T47D (cell line): ENCODE measurements around the gene CAPN5.
A peak's percentile ranks its signal among the peaks of the same experiment; 100 is the strongest.
"Not testable (repeated sequence)": the region's sequence is repeated elsewhere in the genome, so short reads cannot be mapped to it uniquely, and the experiment has no call there.

ENCODE experiments used
- DNase-seq, 2 experiments: peaks; one replicate each; pipeline versions ENCODE4 v3.0.0 to v3.0.0-alpha.2; 2011 to 2012; ENCODE audit warnings: low read depth in 1 of 2, low spot score in 1 of 2
- JUND ChIP-seq: IDR thresholded peaks from 2 replicates; pipeline ENCODE4 v1.6.1; 2012; ENCODE audit warnings: low read depth
- in situ Hi-C: cut with HindIII; loops from 2 replicates; pipeline ENCODE4 v1.10.0; 2016; ENCODE audit warnings: low sequenced_read_pairs, low pct_unique_long_range_greater_than_20kb

The CAPN5 gene

DNA sequence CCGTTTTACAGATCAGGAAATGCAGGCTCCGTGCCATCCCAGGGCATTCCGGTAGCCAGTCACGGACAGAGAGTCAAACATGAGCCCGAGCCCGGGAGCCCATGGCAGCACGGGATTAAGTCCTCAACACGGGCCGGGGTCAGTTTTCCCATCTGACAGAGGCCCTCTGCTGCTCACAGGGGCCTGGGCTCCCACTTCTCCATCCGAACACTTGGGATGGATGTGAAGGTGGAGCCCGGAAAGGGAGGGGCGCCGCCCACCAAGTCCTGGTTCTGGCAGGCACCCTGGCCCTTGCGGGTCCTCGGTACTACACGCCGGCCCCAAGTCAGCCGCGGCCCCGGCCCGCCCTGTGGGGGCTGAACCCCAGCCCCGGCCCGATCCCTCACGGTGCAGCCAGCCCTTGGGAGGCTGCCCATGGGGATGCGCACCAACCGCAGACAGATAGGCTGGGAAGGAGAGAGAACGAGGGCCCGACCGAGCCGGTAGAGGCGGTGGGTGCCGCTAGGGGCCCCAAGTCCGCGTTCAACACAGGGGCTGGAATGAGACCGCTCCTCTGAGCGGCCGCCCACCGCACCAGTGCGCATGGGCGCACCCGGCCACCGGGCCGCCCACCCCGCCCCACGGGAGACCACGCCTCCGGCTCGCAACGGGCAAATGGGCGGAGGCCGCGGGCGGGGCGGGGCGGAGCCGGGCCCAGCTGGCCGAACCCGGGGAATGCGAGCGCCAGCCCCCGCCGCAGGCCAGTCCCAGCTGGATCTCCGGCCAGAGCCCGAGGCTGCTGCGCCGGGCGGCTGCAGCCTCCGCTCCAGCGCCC lies at the start of gene CAPN5:
Gene CAPN5, plus strand, starts transcription at position 743 of the 814 bp plus-strand sequence. CDS start 17,916 bp downstream, outside the sequence.
- no peak for TF ChIP-seq JUND
- in situ Hi-C loops: no loop called here
- peak; percentile 90 to 97 for DNase-seq

DNA sequence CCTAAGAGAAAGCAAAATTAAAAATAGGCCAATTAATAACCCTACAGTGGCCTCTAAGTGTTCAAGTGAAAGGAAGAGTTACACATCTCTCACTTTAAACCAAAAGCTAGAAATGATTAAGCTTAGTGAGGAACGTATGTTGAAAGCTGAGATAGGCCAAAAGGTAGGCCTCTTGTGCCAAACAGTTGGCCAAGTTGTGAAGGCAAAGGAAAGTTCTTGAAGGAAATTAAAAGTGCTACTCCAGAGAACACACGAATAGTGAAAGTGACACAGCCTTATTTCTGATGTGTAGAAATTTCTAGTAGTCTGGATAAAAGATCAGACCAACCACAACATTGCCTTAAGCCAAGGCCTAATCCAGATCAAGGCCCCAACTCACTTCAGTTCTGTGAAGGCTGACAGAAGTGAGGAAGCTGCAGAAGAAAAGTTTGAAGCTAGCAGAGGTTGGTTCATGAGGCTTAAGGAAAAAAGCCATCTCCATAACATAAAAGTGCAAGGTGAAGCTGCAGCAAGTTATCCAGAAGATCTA lies 48.3 kb upstream of the CAPN5 start:
- DNase-seq, in situ Hi-C loops: not testable (repeated sequence)

DNA sequence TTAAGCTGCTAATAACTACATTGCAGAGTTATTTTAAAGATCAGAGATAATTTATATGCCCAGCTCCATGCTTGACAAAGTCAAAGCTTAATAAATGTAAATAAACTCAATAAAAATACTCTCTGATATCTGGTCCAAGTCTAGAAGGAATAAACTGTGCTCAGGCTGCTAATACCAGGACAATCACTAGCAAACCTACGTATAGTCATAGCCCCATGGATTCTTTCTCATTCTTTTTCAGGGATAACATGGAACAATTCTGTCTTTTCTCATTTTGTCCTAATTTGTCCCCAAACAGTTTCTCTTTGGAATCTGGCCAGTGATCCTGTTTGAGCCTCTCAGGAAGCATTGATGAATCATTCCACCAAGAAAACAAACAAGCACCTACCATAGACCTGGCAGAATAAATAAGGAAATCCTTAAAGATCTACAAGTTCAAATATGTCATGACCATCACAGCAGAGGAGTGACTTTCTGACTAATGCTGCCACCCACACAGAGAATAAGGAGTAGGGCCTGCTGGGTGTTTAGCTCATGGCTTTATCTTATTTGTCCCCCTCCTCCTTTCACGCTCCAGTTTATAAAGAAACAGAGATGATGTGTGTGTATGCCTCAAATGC lies 46.7 kb upstream of the CAPN5 start:
- in situ Hi-C loops: no loop called here
- peak; percentile 24; the same call in 1 of the 2 replicates for TF ChIP-seq JUND
- peak in 1 of 2 experiments; percentile 58 for DNase-seq

DNA sequence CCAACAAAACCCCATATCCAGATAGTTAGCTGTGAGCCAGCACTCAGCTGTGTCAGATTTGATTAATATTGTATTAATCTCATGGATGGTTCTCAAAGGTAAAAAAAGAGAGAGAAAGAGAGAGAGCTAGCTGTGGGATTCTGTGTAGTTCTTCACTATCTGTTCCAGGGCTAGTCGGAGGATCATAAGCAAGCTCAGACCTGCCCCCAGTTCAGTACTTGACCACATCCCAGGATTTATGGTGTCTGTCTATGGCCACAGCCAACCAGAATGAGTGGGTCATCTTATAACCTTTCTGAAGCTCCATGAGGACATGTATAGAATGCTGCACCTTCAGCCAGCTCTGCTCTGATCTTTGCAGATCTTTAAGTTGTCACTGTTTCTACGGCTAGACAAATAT lies 46.0 kb upstream of the CAPN5 start:
- no peak for DNase-seq
- in situ Hi-C loops: no loop called here
- no peak for TF ChIP-seq JUND

DNA sequence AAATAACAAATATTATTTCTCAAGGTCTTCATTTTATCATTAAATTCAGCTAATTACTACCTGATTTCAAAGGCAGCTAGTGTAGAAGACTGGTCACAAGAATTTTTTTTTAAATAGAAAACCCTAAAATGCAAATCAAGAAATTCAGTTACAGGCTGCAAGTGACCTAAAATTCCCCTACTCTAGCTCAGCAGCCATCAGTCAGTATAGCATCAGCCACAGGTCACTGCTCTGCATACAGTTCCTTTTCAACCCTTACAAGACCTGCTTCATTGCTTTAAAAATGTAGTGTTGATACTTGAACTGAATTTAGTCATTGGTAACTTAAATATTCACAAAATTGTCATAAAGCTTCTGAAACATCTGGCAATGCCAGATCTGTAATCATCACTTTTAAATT lies 42.0 kb upstream of the CAPN5 start:
- in situ Hi-C loops: no loop called here
- TF ChIP-seq JUND: no peak
- DNase-seq: no peak

DNA sequence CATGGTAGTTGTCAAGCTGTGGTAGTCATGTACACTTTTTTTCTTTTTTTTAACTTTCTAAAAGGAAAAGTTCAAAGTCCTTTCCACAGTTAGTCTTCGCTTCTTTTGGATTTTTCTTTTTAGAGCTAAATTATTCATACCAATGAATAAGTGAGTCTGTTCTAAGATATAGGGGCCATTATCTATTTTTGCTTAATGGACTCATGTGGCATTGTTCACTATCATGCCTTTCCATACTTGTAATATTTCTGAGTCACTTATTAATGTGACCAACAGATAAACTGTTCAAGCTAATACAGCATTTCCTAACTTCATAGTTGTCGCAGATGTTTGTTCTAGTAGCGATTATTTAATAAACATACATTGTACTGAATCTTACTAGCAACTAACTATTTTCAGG lies 40.5 kb upstream of the CAPN5 start:
- in situ Hi-C loops: no loop called here
- no peak for TF ChIP-seq JUND
- DNase-seq: no peak

DNA sequence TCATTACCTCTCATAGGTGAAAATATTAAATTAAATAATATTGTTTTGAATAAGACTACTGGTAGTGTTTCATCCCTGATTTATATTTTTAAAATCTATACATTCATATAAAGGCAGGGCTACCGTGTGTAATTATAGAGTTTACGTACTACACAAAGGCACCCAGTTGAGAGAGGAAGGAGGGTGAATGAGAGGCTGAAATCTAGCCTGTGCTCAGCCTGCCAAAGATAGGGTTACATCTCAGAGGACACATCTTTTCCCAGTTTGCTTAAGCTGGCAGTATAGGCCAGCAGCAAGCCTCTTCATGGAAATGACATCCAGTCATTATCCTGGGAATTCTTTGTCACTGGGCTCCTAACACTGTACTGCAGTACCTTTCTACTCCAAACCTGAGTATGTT lies 40.0 kb upstream of the CAPN5 start:
- in situ Hi-C loops: no loop called here
- no peak for TF ChIP-seq JUND
- DNase-seq: no peak

DNA sequence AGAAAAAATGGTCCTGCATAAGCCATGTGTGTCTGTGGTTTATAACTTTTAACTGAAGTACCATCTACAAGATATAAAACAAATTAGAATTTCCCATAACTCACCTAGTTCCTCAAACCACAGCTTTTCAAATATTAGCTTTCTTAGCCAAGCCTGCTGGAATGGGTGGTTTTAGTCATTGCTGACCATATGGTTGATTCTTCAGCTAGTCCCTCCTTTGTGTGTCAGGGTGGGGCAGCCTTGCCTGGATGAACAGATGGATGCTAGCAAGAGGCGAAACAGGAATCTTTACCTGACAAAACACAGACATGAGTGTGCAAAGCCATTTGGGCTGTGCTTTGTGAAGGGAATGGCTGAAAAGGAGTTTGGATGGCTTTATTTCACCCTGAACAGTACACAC lies 39.5 kb upstream of the CAPN5 start:
- in situ Hi-C loops: no loop called here
- TF ChIP-seq JUND: no peak
- no peak for DNase-seq

DNA sequence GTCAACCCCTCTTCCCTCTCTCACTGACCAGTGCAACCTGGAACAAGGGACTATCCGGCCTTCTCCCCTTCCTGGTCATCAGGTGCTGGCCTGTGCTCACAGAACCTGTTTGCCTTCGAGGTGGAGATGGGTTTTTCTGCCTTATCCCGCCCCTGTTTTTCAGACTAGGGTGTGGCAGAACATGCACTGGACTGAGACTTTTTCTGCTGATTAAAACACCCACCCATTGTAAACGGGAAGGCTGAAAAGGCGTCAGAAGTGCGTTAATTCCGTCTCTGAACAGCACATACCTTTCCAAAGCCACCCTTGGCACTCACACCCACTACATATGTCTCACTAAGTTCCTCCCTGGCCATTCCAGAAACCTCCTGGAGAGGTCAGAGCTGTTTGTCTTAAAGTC lies 36.9 kb upstream of the CAPN5 start:
- no peak for TF ChIP-seq JUND
- no peak for DNase-seq
- in situ Hi-C loops: no loop called here

DNA sequence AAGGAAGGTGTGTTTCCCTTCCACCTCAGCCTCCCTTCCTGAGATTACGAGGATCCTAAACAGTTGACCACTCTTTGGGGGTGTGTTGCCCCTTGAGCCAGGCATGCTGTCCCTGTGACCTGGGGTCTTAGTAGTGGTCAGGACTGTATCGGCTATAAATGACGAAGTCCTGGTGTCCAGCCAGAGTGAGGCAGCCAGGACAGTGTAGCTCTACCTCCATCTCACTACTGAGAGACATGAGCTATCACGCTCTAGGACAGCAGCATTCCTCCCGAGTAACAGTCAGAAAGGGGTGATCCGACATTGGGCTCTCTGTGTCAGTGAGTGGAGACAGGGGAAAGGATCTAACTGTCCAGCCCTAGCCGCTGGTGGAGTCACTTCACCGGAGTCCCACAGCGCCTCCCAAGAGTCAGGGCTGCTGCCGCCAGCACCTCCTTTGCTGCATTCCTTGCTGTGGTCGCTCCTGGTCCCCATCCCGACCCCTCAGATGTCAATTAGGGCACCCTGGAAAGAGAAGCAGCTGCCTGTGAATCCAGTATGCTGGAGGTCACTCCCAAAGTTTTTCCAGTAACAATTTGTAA lies 35.8 kb upstream of the CAPN5 start:
- TF ChIP-seq JUND: no peak
- DNase-seq: peak in 1 of 2 experiments; percentile 37
- in situ Hi-C loops: no loop called here

DNA sequence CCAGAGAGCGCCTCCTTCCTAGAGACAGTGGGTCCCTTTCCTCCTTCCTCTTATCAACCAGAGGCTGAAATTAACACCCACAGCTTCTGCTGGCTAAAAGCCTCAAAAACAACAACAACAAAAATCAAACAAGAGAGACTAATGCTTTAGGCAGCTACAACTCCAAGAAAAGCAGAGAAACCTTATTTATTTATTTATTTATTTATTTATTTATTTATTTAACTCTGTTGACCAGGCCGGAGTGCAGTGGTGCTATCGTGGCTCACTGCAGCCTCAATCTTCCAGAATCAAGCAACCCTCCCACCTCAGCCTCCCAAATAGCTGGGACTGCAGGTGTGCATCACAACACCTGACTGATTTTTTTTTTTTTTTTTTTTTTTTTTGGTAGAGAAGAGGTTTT lies 35.2 kb upstream of the CAPN5 start:
- in situ Hi-C loops: no loop called here
- DNase-seq: no peak
- no peak for TF ChIP-seq JUND

DNA sequence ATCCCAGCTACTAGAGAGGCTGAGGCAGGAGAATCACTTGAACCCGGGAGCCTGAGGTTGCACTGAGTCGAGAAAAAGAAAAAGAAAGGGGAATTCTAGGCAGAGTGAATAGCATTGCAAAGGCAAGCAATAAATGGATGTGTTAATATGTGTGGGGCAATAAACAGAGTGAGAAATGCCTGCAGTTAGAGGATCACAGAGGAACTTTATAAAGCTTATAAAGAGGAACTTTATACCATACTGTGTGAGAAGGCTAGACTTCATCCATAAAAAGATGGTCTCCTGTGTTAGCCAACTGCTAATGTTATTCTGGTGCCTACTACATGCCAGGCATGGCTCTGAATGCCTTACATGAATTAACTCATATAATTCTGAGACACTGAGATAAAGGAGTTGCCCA lies 31.7 kb upstream of the CAPN5 start:
- no peak for TF ChIP-seq JUND
- in situ Hi-C loops: no loop called here
- DNase-seq: no peak

DNA sequence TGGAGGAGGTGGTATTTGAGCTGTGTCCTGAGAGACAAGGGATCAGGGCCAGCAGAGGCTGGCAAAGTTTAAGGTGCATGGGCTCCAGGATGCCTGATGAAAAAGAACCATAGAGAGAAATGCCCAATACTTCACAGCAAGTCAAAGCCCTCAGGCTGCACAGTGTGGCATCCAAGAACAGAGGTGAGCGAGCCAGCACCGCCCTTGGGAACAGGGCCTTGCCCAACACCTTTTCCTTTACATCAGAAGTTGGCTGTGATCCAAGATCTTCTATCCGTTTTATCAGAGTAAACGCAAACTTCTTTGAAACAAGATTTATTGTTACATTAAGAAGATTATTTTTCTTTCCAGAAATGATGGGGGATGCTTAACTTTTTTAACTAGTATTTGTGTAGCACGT lies 31.2 kb upstream of the CAPN5 start:
- peak in 1 of 2 experiments; percentile 81 for DNase-seq
- no peak for TF ChIP-seq JUND
- in situ Hi-C loops: no loop called here
